OCI-LY7 (cell line): Measurements from ENCODE around the gene CLMN. TPM values are rescaled to one million over a fixed set of nuclear protein-coding genes. Genes with fewer than 3 reads are reported as not detected.
"Not testable (repeated sequence)": the region's sequence is repeated elsewhere in the genome, so short reads cannot be mapped to it uniquely, and the experiment has no call there.

Experiments
- BruUV-seq: library from RNA; stranded (reverse); fragments of 400-500 nt; replicated peaks from 2 replicates; lab custom pipeline; 2021; lab: Mats Ljungman, UMichigan
- CTCF ChIA-PET: fragments of 300-600 bp; sonication (Branson Sonifier 250); formaldehyde crosslinking; loops from one replicate; lab custom pipeline; 2022; ENCODE audit warnings: antibody characterized with exemption; ENCODE audit not compliant: unreplicated experiment; lab: Charles Lee
- POLR2A ChIA-PET: fragments of 300-600 bp; sonication (Branson Sonifier 250); formaldehyde crosslinking; loops from one replicate; lab custom pipeline; 2022; ENCODE audit warnings: antibody characterized with exemption; lab: Charles Lee
- DNase-seq: peaks from one replicate; pipeline ENCODE4 v3.0.0-alpha.2; 2015; ENCODE audit warnings: low spot score
- H2AFZ ChIP-seq: fragments of 200-600 bp; sonication (generic), shearing (Covaris generic); 2 replicates; pipeline ENCODE4 v1.6.1; 2014; ENCODE audit warnings: mild to moderate bottlenecking, antibody characterized with exemption, low read length, moderate library complexity
- H3K27ac ChIP-seq: fragments of 200-600 bp; sonication (generic); 2 replicates; pipeline ENCODE4 v1.5.1; 2014; ENCODE audit warnings: mixed run types, low read depth, mild to moderate bottlenecking, moderate library complexity, low read length, inconsistent platforms; ENCODE audit not compliant: poor library complexity, severe bottlenecking
- H3K36me3 ChIP-seq: fragments of 200-600 bp; sonication (generic); 2 replicates; pipeline ENCODE4 v1.6.1; 2014; ENCODE audit warnings: mild to moderate bottlenecking, antibody characterized with exemption, low read length, moderate library complexity, mixed read lengths; ENCODE audit not compliant: insufficient read depth
- H3K4me1 ChIP-seq: fragments of 200-600 bp; sonication (generic); 2 replicates; pipeline ENCODE4 v1.5.1; 2014; ENCODE audit warnings: mild to moderate bottlenecking, low read length; ENCODE audit not compliant: insufficient read depth, poor library complexity, severe bottlenecking
- H3K4me2 ChIP-seq: fragments of 200-600 bp; sonication (generic); 2 replicates; pipeline ENCODE4 v1.6.1; 2014; ENCODE audit warnings: mild to moderate bottlenecking, low read length
- H3K4me3 ChIP-seq: fragments of 200-600 bp; sonication (generic); 2 replicates; pipeline ENCODE4 v1.5.1; 2014; ENCODE audit warnings: mild to moderate bottlenecking, low read depth, low read length; ENCODE audit not compliant: poor library complexity, severe bottlenecking
- H3K79me2 ChIP-seq: fragments of 200-600 bp; sonication (generic); 2 replicates; pipeline ENCODE4 v1.6.1; 2016; ENCODE audit warnings: low read depth, mild to moderate bottlenecking, low read length, moderate library complexity, mixed read lengths; ENCODE audit not compliant: insufficient read depth
- H3K9me2 ChIP-seq: fragments of 200-600 bp; sonication (generic); 2 replicates; pipeline ENCODE4 v1.6.1; 2016; ENCODE audit warnings: mild to moderate bottlenecking, low read length, mixed read lengths; ENCODE audit not compliant: insufficient read depth
- H3K9me3 ChIP-seq: fragments of 200-600 bp; sonication (generic); 2 replicates; pipeline ENCODE4 v1.6.1; 2014; ENCODE audit warnings: mild to moderate bottlenecking, mixed run types, low read length, mixed read lengths
- H4K20me1 ChIP-seq: fragments of 200-600 bp; sonication (generic); 2 replicates; pipeline ENCODE4 v1.6.1; 2014; ENCODE audit warnings: mild to moderate bottlenecking, antibody characterized with exemption, low read length, moderate library complexity, mixed read lengths; ENCODE audit not compliant: insufficient read depth
- EZH2phosphoT487 ChIP-seq: fragments of 200-600 bp; sonication (generic); IDR thresholded peaks from 2 replicates; pipeline ENCODE4 v1.6.1; 2018; ENCODE audit warnings: low read depth, borderline replicate concordance, mild to moderate bottlenecking, mixed run types, antibody characterized with exemption, low read length, moderate library complexity, mixed read lengths
- intact Hi-C: fragments of 100-400 bp; cut with micrococcal nuclease; formaldehyde crosslinking; loops from one replicate; pipeline ENCODE4 v1.10.0; 2022; ENCODE audit not compliant: unreplicated experiment
- total RNA-seq, 2 experiments: library from RNA; depleted of rRNA in 1 of 2; stranded (reverse); fragments of >200 nt in 1 of 2; shearing (Covaris generic) in 1 of 2; gene quantifications; 2 replicates each; pipeline ENCODE4 v1.2.3, GENCODE V29; 2014 to 2022
- TF ChIP-seq, protein P1 (sequence below): fragments of 200-600 bp; sonication (generic); conservative IDR thresholded peaks from 2 replicates; pipeline ENCODE4 v1.5.1; 2014; ENCODE audit warnings: mild to moderate bottlenecking, antibody characterized with exemption, low read length, moderate library complexity, mixed read lengths

CLMN gene
- total RNA-seq, 2 experiments from 2014 or later: 6.8 to 12.0 TPM

DNA sequence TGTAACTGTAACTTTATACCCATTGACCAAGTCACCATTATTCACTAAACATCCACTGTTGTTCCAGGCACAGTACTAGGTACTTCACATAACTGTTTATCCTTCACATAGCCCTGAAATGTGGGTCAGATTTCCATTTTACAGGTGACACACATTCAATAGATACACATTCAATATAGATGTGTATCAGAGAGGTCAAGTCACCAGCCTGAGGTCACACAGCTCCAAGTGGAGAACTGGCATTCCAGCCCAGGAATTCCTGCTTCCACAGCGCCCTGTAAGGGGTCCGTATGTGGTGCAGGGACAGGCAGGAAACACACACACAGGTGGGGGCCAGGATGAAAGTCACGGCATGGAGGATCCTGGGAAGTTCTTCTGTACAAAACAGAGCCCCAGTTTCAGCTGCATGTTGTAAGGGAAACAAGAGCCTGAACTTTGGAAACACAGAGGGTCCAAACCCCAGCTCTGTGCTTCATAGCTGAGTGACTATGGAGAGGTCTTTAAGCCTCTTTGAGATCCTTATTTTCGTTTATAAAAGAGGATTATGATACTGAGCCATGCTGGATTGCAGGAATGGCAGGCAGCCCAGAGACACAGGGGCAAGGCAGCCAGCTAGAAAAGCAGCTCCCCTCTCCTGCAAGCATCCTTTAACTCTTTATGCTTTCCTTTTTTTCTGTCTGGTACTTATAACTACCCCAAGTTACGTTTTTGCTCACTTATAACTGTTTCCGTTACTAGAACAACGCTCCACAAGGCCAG, 112.1 kb downstream of the CLMN start:
- H3K9me2 ChIP-seq: no peaks in the 10 kb centered on the region
- H4K20me1 ChIP-seq: no peaks in the 10 kb centered on the region
- H3K36me3 ChIP-seq: no peaks in the 10 kb centered on the region
- no peak overlapping the region for H3K27ac ChIP-seq
- CTCF ChIA-PET: no interaction called here
- H3K4me2 ChIP-seq: no peak overlapping the region
- no peaks in the 10 kb centered on the region for H3K4me1 ChIP-seq
- BruUV-seq: no TSS peak
- H3K9me3 ChIP-seq: no peaks in the 10 kb centered on the region
- intact Hi-C loops: no loop called here
- POLR2A ChIA-PET: interaction anchor here (0.6 kb wide), 1 partner anchor 259 kb away, joined by 3 read pairs; no protein-coding TSS in a partner anchor
- H2AFZ ChIP-seq: no peak overlapping the region
- H3K79me2 ChIP-seq: no peaks in the 10 kb centered on the region
- H3K4me3 ChIP-seq: no peak overlapping the region
- no peak for TF ChIP-seq EZH2phosphoT487
- TF ChIP-seq, protein P1, sequence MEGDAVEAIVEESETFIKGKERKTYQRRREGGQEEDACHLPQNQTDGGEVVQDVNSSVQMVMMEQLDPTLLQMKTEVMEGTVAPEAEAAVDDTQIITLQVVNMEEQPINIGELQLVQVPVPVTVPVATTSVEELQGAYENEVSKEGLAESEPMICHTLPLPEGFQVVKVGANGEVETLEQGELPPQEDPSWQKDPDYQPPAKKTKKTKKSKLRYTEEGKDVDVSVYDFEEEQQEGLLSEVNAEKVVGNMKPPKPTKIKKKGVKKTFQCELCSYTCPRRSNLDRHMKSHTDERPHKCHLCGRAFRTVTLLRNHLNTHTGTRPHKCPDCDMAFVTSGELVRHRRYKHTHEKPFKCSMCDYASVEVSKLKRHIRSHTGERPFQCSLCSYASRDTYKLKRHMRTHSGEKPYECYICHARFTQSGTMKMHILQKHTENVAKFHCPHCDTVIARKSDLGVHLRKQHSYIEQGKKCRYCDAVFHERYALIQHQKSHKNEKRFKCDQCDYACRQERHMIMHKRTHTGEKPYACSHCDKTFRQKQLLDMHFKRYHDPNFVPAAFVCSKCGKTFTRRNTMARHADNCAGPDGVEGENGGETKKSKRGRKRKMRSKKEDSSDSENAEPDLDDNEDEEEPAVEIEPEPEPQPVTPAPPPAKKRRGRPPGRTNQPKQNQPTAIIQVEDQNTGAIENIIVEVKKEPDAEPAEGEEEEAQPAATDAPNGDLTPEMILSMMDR: no peak
- DNase-seq: no peak

DNA sequence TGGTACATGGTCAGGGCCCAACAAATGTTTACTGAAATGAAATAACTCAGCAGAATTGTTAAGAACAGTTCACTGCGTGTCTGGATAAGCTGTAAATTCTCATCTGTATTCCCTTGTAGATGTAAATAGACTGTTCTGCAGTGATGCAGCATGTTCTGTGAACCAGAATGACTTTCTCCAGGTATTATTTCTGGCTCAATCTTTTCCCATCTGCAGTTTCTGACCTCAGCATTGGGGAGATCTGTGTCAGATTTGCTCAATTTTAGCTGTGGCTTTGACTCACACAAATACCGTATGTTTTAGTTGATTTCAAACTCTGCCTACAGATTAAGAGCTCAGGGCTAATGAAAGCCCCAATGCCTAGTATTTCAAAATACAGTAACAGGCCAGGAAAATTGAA, 113.2 kb downstream of the CLMN start:
- H2AFZ ChIP-seq: no peak overlapping the region
- no peak overlapping the region for H3K4me2 ChIP-seq
- no peaks in the 10 kb centered on the region for H3K9me2 ChIP-seq
- no peaks in the 10 kb centered on the region for H3K36me3 ChIP-seq
- ChIA-PET POLR2A (interaction anchor here (0.5 to 0.7 kb wide), 2 partner anchors 64 to 522 kb away, joined by 3 to 5 read pairs; no protein-coding TSS in a partner anchor), CTCF (no interaction called here)
- intact Hi-C loops: no loop called here
- no peak for TF ChIP-seq EZH2phosphoT487
- TF ChIP-seq, protein P1: no peak
- H3K27ac ChIP-seq: no peak overlapping the region
- H3K4me3 ChIP-seq: no peak overlapping the region
- no peaks in the 10 kb centered on the region for H3K9me3 ChIP-seq
- no peaks in the 10 kb centered on the region for H3K4me1 ChIP-seq
- BruUV-seq: no TSS peak
- no peaks in the 10 kb centered on the region for H3K79me2 ChIP-seq
- DNase-seq: no peak
- H4K20me1 ChIP-seq: no peaks in the 10 kb centered on the region

DNA sequence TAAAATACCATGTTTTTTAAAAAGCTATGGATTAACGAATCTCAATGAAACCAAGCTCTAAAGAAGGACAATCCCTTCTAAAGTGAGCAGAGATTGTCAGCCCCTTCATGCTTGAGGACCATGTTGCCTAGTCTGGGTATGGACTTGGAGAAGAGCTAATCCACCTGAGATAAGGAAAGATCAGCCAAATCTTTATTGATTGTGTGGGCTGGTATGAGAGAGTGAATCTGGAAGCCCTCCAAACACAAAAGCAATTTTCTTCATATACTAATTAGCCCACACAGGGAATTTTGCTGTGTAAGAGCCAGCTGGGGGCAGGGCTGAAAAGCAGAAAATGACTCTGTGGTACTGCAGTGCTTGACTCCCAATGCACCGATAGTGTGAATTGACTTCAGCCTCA, 115.0 kb downstream of the CLMN start:
- no peak overlapping the region for H3K4me2 ChIP-seq
- BruUV-seq: no TSS peak
- H3K9me3 ChIP-seq: no peaks in the 10 kb centered on the region
- H3K4me3 ChIP-seq: no peak overlapping the region
- H3K36me3 ChIP-seq: no peaks in the 10 kb centered on the region
- no peak for DNase-seq
- ChIA-PET POLR2A (interaction anchor here (0.7 kb wide), 1 partner anchor 16 kb away, joined by 3 read pairs; no protein-coding TSS in a partner anchor), CTCF (interaction anchor here (0.6 kb wide), 1 partner anchor 157 kb away, joined by 4 read pairs; no protein-coding TSS in a partner anchor)
- no peak overlapping the region for H3K27ac ChIP-seq
- H3K9me2 ChIP-seq: no peaks in the 10 kb centered on the region
- no peaks in the 10 kb centered on the region for H3K4me1 ChIP-seq
- H4K20me1 ChIP-seq: no peaks in the 10 kb centered on the region
- H2AFZ ChIP-seq: no peak overlapping the region
- no peaks in the 10 kb centered on the region for H3K79me2 ChIP-seq
- TF ChIP-seq EZH2phosphoT487: no peak
- TF ChIP-seq, protein P1: no peak
- intact Hi-C loops: no loop called here

DNA sequence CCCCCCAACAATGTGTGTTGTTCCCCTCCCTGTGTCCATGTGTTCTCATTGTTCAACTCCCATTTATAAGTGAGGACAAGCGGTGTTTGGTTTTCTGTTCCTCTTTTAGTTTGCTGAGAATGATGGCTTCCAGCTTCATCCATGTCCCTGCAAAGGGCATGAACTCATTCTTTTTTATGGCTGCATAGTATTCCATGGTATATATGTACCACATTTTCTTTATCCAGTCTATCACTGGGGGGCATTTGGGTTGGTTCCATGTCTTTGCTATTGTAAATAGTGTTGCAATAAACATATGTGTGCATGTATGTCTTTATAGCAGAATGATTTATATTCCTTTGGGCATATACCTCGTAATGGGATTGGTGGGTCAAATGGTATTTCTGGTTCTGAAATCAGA, 118.0 kb downstream of the CLMN start:
- H3K9me2 ChIP-seq, H3K4me1 ChIP-seq, intact Hi-C loops, H3K4me2 ChIP-seq, CTCF ChIA-PET, H3K9me3 ChIP-seq, H4K20me1 ChIP-seq, H3K4me3 ChIP-seq, POLR2A ChIA-PET, H3K36me3 ChIP-seq, H3K27ac ChIP-seq, H2AFZ ChIP-seq, DNase-seq, BruUV-seq, H3K79me2 ChIP-seq: not testable (repeated sequence)
